AG04449 (cell line): ENCODE data around the gene ATAD3C.
"Not testable (repeated sequence)": the region's sequence is repeated elsewhere in the genome, so short reads cannot be mapped to it uniquely, and the experiment has no call there.

Experiments used
- CTCF ChIA-PET: fragments of 350-600 bp; formaldehyde crosslinking; extraction: SDS; loops from one replicate; lab custom pipeline; 2021; ENCODE audit warnings: antibody characterized with exemption; lab: Yijun Ruan, JAX
- POLR2A ChIA-PET: fragments of 400-600, 350-600 bp; formaldehyde crosslinking; extraction: SDS; loops from one replicate; lab custom pipeline; 2020; ENCODE audit warnings: antibody characterized with exemption, inconsistent platforms; lab: Yijun Ruan, JAX
- DNase-seq: peaks from one replicate; pipeline ENCODE4 v3.0.0-alpha.2; 2010; ENCODE audit warnings: low read depth, low spot score
- H3K4me3 ChIP-seq: 2 replicates; pipeline ENCODE4 v1.5.1; 2011; ENCODE audit warnings: low read depth, mild to moderate bottlenecking, control low read depth, low read length
- CTCF ChIP-seq: IDR thresholded peaks from one replicate; pipeline ENCODE4 v1.5.1; 2011; ENCODE audit warnings: mild to moderate bottlenecking, moderate library complexity, low read length, control low read depth, inconsistent platforms; ENCODE audit not compliant: insufficient read depth; ENCODE audit errors: missing control alignments

ATAD3C gene

DNA sequence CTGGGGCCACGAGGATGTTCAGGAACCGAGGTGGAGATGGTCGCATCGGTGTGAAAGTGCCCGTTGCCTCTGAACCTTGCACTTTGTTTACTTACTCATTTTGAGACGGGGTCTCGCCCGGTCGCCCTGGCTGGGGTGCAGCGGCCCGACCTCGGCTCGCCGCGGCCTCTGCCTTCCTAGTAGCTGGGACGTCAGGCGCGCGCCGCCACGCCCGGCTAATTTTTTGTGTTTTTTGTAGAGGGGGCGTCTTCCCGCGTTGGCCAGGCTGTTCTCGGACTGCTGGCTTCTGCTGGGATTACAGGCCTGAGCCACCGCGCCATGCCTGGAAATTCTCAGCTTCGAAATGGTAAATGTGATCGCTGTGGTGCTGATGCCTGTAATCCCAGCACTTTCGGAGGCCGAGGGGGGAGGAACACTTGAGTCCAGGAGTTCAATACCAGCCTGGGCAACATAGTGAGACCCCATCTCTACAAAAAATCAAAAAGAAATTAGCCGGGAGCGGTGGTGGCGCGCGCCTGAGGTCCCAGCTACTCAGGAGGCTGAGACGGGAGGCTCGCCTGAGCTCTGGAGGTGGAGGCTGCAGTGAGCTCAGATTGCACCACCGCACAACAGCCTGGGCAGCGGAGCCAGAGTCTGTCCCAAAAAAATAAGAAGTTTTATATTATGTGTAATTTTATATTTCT is 41.7 kb upstream of the ATAD3C start:
- CTCF ChIA-PET, result interaction anchor here (0.6 to 2.5 kb wide), 5 partner anchors 9 to 56 kb away, joined by 3 to 9 read pairs (median 4); partner anchors contain the start of gene CCNL2
- TF ChIP-seq CTCF, result no peak
- POLR2A ChIA-PET, result interaction anchor here (0.9 to 1.6 kb wide), 3 partner anchors 9 to 63 kb away, joined by 3 to 11 read pairs (median 3); partner anchors contain the start of genes AURKAIP1 and CCNL2
- no peak for DNase-seq
- peak overlapping the region; percentile 85 for H3K4me3 ChIP-seq

DNA sequence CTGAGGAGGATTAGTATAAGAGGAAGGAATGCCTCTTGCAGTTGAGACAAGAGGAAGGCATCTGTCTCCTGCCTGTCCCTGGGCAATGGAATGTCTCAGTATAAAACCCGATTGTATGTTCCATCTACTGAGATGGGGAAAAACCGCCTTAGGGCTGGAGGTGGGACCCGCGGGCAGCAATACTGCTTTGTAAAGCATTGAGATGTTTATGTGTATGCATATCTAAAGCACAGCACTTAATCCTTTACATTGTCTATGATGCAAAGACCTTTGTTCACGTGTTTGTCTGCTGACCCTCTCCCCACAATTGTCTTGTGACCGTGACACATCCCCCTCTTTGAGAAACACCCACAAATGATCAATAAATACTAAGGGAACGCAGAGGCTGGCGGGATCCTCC is 39.3 kb upstream of the ATAD3C start:
- CTCF ChIA-PET, H3K4me3 ChIP-seq, POLR2A ChIA-PET, DNase-seq: not testable (repeated sequence)

DNA sequence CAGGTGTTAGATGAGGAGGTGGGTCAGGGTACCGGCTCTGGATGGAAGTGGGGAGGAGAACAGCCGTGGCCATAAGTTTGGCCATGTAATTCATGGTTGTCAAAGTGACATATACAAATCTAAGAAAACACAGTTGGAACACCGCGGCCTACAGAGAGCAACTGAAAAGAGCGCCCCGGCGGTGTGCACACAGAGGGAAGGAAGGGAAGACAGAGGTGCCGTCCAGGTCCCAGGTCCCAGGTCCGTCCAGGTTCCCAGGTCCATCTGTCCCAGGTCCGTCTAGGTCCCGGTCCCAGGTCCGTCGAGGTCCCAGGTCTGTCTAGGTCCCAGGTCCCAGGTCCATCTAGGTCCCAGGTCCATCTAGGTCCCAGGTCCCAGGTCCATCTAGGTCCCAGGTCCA is 37.9 kb upstream of the ATAD3C start:
- no peak for TF ChIP-seq CTCF
- ChIA-PET POLR2A (interaction anchor here (0.7 kb wide), 1 partner anchor 22 kb away, joined by 4 read pairs; no protein-coding TSS in a partner anchor), CTCF (interaction anchor here (0.9 kb wide), 1 partner anchor 30 kb away, joined by 3 read pairs; no protein-coding TSS in a partner anchor)
- no peak for DNase-seq
- no peak overlapping the region for H3K4me3 ChIP-seq

DNA sequence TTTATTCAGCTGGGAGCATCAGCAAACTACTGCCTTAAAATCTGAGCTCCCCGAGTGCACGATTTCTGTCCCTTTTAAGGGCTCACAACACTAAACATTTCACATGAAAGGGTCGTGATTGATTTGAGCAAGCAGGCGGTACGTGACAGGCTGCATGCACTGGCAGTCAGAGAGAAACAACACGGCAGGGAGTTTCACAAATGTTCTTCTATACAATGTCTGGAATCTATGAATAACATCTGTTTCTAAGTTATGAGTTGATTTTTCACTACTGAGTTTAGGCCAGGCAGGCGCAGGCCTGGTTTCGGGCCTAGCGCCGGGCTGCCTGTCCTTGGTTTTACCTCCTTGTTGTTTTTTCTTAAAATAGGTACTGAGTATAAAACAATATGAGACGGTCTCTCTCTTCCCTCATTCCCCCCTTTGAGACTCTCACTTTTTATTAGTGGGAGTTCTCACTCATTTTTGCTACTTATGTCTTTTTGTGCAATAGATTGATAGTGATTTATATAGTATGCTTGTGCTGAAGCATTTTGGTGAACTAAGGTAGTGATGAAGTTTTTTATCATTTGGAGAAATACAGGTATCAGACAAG is 37.1 kb upstream of the ATAD3C start:
- DNase-seq, H3K4me3 ChIP-seq, CTCF ChIA-PET: not testable (repeated sequence)
- POLR2A ChIA-PET, result interaction anchor here (0.7 kb wide), 1 partner anchor 23 kb away, joined by 4 read pairs; no protein-coding TSS in a partner anchor

GRCh38 chr1:1415751-1416150 is 33.7 kb upstream of the ATAD3C start:
- CTCF ChIA-PET, result interaction anchor here (0.6 to 3.0 kb wide), 3 partner anchors 14 to 25 kb away, joined by 3 to 17 read pairs (median 8); no protein-coding TSS in a partner anchor
- POLR2A ChIA-PET, result no interaction called here
- TF ChIP-seq CTCF, result no peak
- H3K4me3 ChIP-seq, result no peak overlapping the region
- DNase-seq, result no peak

- H3K4me3 ChIP-seq, CTCF ChIA-PET, DNase-seq, POLR2A ChIA-PET: not testable (repeated sequence)
These were observed 32.1 kb upstream of the ATAD3C start for GRCh38 chr1:1417396-1417795.

GRCh38 chr1:1417825-1418463 is 31.5 kb upstream of the ATAD3C start:
- DNase-seq, POLR2A ChIA-PET, H3K4me3 ChIP-seq: not testable (repeated sequence)
- CTCF ChIA-PET, result interaction anchor here (0.8 kb wide), 1 partner anchor 10 kb away, joined by 4 read pairs; no protein-coding TSS in a partner anchor
